Mesendoderm (in vitro differentiated cells): ENCODE results near the gene DAB2IP.

Experiments
- DNase-seq: peaks from one replicate; pipeline ENCODE4 v3.0.0; 2013
- H2AK5ac ChIP-seq: 2 replicates; pipeline ENCODE4 v1.6.1; 2013; ENCODE audit warnings: low read length, inconsistent platforms
- H2BK120ac ChIP-seq: 2 replicates; pipeline ENCODE4 v1.6.1; 2013; ENCODE audit warnings: low read depth, mild to moderate bottlenecking, low read length, moderate library complexity, mixed read lengths
- H2BK15ac ChIP-seq: replicated peaks from 2 replicates; pipeline ENCODE4 v1.6.1; 2013; ENCODE audit warnings: low read depth, mild to moderate bottlenecking, moderate library complexity
- H2BK5ac ChIP-seq: 2 replicates; pipeline ENCODE4 v1.6.1; 2013; ENCODE audit warnings: low read length, inconsistent platforms
- H3K18ac ChIP-seq: 2 replicates; pipeline ENCODE4 v1.6.1; 2013; ENCODE audit warnings: mild to moderate bottlenecking, low read length, mixed read lengths
- H3K23ac ChIP-seq: one replicate; pipeline ENCODE4 v1.6.1; 2013; ENCODE audit warnings: low read length
- H3K27ac ChIP-seq: 2 replicates; pipeline ENCODE4 v1.5.1; 2013; ENCODE audit warnings: low read depth, mild to moderate bottlenecking, inconsistent platforms, low read length, moderate library complexity
- H3K27me3 ChIP-seq: 2 replicates; pipeline ENCODE4 v1.6.1; 2013; ENCODE audit warnings: low read length, control low read depth, mild to moderate bottlenecking, inconsistent platforms; ENCODE audit not compliant: insufficient read depth, poor library complexity
- H3K36me3 ChIP-seq: 2 replicates; pipeline ENCODE4 v1.6.1; 2013; ENCODE audit warnings: low read length, inconsistent platforms; ENCODE audit not compliant: control insufficient read depth, insufficient read depth
- H3K4ac ChIP-seq: one replicate; pipeline ENCODE4 v1.6.1; 2013; ENCODE audit warnings: low read depth, mild to moderate bottlenecking, low read length, moderate library complexity
- H3K4me1 ChIP-seq: 2 replicates; pipeline ENCODE4 v1.6.1; 2013; ENCODE audit warnings: low read depth, low read length, inconsistent platforms; ENCODE audit not compliant: control insufficient read depth
- H3K4me2 ChIP-seq: 2 replicates; pipeline ENCODE4 v1.6.1; 2013; ENCODE audit warnings: low read length
- H3K4me3 ChIP-seq: 2 replicates; pipeline ENCODE4 v1.5.1; 2013; ENCODE audit warnings: mild to moderate bottlenecking, low read length
- H3K56ac ChIP-seq: one replicate; pipeline ENCODE4 v1.6.1; 2013; ENCODE audit warnings: low read length
- H3K79me1 ChIP-seq: 2 replicates; pipeline ENCODE4 v1.6.1; 2013; ENCODE audit warnings: low read length, inconsistent platforms
- H3K79me2 ChIP-seq: 2 replicates; pipeline ENCODE4 v1.6.1; 2013; ENCODE audit warnings: mild to moderate bottlenecking, low read length; ENCODE audit not compliant: control insufficient read depth, insufficient read depth
- H3K9ac ChIP-seq: 2 replicates; pipeline ENCODE4 v1.6.1; 2013; ENCODE audit warnings: low read length, inconsistent platforms
- H4K5ac ChIP-seq: one replicate; pipeline ENCODE4 v1.6.1; 2013; ENCODE audit warnings: low read length
- H4K8ac ChIP-seq: one replicate; pipeline ENCODE4 v1.6.1; 2013; ENCODE audit warnings: low read depth, mild to moderate bottlenecking, control low read depth, low read length, moderate library complexity
- WGBS: extraction: QIAGEN DNeasy Blood & Tissue Kit; methylation state at CpG from one replicate; pipeline ENCODE4 v1.1.7; 2013; ENCODE audit warnings: low lambda C conversion rate, missing lambda C conversion rate; ENCODE audit not compliant: insufficient coverage; ENCODE audit errors: extremely low coverage; 5-methylcytosine and 5-hydroxymethylcytosine counted together

The DAB2IP gene

DNA sequence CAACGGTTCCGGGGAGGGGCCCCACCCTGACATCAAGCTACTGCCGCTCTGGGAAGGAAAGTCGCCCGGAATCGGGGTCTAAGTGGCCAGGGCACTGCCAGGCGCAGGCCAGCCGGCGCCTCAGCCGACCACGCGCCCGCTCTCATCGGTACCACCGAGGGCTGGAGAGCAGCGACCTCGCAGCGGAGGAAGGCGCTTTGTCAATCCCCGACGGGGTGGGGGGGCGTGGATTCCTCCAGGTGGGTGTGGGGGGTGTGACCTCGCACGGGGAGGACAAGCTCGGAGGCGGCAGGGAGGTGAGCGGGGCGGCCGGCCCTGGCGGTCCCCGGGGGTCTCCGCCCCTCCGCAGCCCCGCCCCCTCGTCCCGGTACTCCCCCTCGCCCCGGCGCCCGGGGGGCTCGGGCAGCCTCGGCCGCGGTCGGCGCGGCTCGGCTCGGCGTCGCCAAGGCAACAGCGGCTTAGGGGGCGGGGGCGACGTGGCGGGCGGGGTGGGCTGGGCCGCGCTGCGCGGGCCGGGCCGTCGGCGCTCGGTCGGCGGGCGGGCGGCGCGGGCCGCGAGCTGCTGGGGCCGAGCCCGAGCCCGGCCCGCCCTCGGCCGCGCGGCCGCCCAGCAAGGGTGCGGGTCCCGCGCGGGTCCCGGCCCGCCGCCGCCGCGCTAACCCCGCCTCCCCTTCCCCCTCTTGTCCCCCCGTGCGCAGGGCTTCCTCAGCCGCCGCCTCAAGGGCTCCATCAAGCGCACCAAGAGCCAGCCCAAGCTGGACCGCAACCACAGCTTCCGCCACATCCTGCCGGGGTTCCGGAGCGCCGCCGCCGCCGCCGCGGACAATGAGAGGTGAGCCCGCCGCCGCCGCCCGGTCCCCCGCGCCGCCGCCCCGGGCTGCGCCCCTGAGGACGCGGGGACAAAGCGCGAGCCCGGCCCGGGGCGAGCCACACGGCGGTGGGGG, 47.5 kb downstream of the DAB2IP start:
- WGBS, result no CpG with 5 or more reads among the region's 130 CpGs

GRCh38 chr9:121699571-121700164, 48.2 kb downstream of the DAB2IP start:
- peaks cover 21% of the 10 kb centered on the region for H3K79me1 ChIP-seq
- H3K56ac ChIP-seq, result peak overlapping the region; percentile 88
- no peak overlapping the region for H2BK15ac ChIP-seq
- H3K4me3 ChIP-seq, result peak overlapping the region; percentile 47
- peaks cover 3% of the 10 kb centered on the region for H3K4me1 ChIP-seq
- no CpG with 5 or more reads among the region's 36 CpGs for WGBS
- peaks cover 14% of the 10 kb centered on the region for H3K79me2 ChIP-seq
- peak overlapping the region; percentile 79 for H3K4me2 ChIP-seq
- peak overlapping the region; percentile 61 for H3K18ac ChIP-seq
- no peaks in the 10 kb centered on the region for H3K36me3 ChIP-seq
- no peak for DNase-seq
- no peaks in the 10 kb centered on the region for H3K27me3 ChIP-seq
- no peak overlapping the region for H2BK5ac ChIP-seq
- no peak overlapping the region for H4K5ac ChIP-seq
- H3K4ac ChIP-seq, result peak overlapping the region; percentile 25
- peak overlapping the region; percentile 79 for H3K9ac ChIP-seq
- no peak overlapping the region for H3K27ac ChIP-seq
- no peak overlapping the region for H2BK120ac ChIP-seq
- H4K8ac ChIP-seq, result no peak overlapping the region
- H3K23ac ChIP-seq, result no peak overlapping the region
- no peak overlapping the region for H2AK5ac ChIP-seq

More for the DNA sequence above, 47.5 kb downstream of the DAB2IP start:
- peak overlapping the region; percentile 79 for H3K9ac ChIP-seq
- no peak overlapping the region for H3K23ac ChIP-seq
- peak overlapping the region; percentile 25 for H3K4ac ChIP-seq
- no peak overlapping the region for H4K8ac ChIP-seq
- no peak overlapping the region for H2BK5ac ChIP-seq
- no peaks in the 10 kb centered on the region for H3K36me3 ChIP-seq
- no peak overlapping the region for H2BK15ac ChIP-seq
- H4K5ac ChIP-seq, result no peak overlapping the region
- no peaks in the 10 kb centered on the region for H3K27me3 ChIP-seq
- H3K4me2 ChIP-seq, result peak overlapping the region; percentile 79
- H3K4me3 ChIP-seq, result peak overlapping the region; percentile 47
- H3K27ac ChIP-seq, result no peak overlapping the region
- H3K56ac ChIP-seq, result peak overlapping the region; percentile 88
- peaks cover 10% of the 10 kb centered on the region for H3K79me2 ChIP-seq
- H3K79me1 ChIP-seq, result peaks cover 17% of the 10 kb centered on the region
- peak overlapping the region; percentile 61 for H3K18ac ChIP-seq
- peaks cover 3% of the 10 kb centered on the region for H3K4me1 ChIP-seq
- H2BK120ac ChIP-seq, result no peak overlapping the region
- no peak overlapping the region for H2AK5ac ChIP-seq
- peak; percentile 77 for DNase-seq

GRCh38 chr9:121700165-121700831, 48.9 kb downstream of the DAB2IP start:
- peak; percentile 71 for DNase-seq
- peak overlapping the region; percentile 47 for H3K4me3 ChIP-seq
- peak overlapping the region; percentile 79 for H3K9ac ChIP-seq
- H4K5ac ChIP-seq, result no peak overlapping the region
- H3K23ac ChIP-seq, result peak overlapping the region; percentile 48
- no peaks in the 10 kb centered on the region for H3K27me3 ChIP-seq
- H3K79me2 ChIP-seq, result peaks cover 19% of the 10 kb centered on the region
- no peaks in the 10 kb centered on the region for H3K36me3 ChIP-seq
- H2BK15ac ChIP-seq, result no peak overlapping the region
- H2BK5ac ChIP-seq, result no peak overlapping the region
- no CpG with 5 or more reads among the region's 21 CpGs for WGBS
- H3K4me2 ChIP-seq, result peak overlapping the region; percentile 79
- H2BK120ac ChIP-seq, result no peak overlapping the region
- peaks cover 3% of the 10 kb centered on the region for H3K4me1 ChIP-seq
- H3K4ac ChIP-seq, result no peak overlapping the region
- peaks cover 24% of the 10 kb centered on the region for H3K79me1 ChIP-seq
- no peak overlapping the region for H3K27ac ChIP-seq
- H2AK5ac ChIP-seq, result no peak overlapping the region
- no peak overlapping the region for H3K18ac ChIP-seq
- H4K8ac ChIP-seq, result no peak overlapping the region
- peak overlapping the region; percentile 88 for H3K56ac ChIP-seq

DNA sequence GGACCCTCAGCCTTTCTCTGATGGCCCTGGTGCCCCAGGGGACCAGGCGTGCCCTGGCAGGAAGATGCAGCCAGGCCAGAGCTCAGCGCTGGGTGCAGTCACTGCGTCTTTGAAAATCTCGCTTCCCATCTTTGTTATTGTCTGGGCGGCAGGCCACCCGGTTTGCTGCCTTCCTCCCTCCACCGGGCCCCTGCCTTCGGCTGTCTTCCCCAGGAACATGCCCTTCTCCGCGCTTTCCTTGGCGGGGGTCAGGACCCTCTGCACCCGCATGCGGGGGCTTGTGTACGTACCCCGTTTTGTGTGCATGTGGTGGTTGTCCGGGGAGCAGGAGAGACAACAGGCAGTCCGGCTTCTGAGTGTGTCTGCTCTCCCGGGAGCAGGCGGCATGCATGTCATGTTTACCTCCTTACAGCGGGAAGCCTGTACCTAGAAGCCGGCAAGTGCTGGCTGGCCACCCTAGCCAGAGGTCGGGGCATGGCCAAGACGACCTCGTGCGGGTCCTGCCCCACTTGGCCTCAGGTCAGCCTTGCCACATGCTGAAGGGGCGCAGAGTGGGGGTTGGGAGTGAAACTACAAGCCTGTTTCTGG, 49.5 kb downstream of the DAB2IP start:
- H3K79me1 ChIP-seq, result peaks cover 26% of the 10 kb centered on the region
- no peak overlapping the region for H3K4ac ChIP-seq
- no peak overlapping the region for H3K27ac ChIP-seq
- no peak overlapping the region for H4K8ac ChIP-seq
- H3K4me2 ChIP-seq, result no peak overlapping the region
- H3K4me1 ChIP-seq, result peaks cover 3% of the 10 kb centered on the region
- no peak overlapping the region for H2AK5ac ChIP-seq
- H2BK15ac ChIP-seq, result no peak overlapping the region
- no peak overlapping the region for H3K56ac ChIP-seq
- H3K4me3 ChIP-seq, result no peak overlapping the region
- H3K36me3 ChIP-seq, result no peaks in the 10 kb centered on the region
- no peak overlapping the region for H3K23ac ChIP-seq
- no peak overlapping the region for H2BK5ac ChIP-seq
- no peak for DNase-seq
- H2BK120ac ChIP-seq, result no peak overlapping the region
- H4K5ac ChIP-seq, result no peak overlapping the region
- WGBS, result no CpG with 5 or more reads among the region's 26 CpGs
- no peaks in the 10 kb centered on the region for H3K27me3 ChIP-seq
- H3K79me2 ChIP-seq, result peaks cover 22% of the 10 kb centered on the region
- H3K18ac ChIP-seq, result no peak overlapping the region
- H3K9ac ChIP-seq, result no peak overlapping the region

GRCh38 chr9:121701736-121702261, 50.4 kb downstream of the DAB2IP start:
- Histone ChIP-seq H4K5ac (no peak overlapping the region), H3K79me1 (peaks cover 35% of the 10 kb centered on the region), H3K4me1 (peaks cover 3% of the 10 kb centered on the region), H3K79me2 (peaks cover 27% of the 10 kb centered on the region), H3K27me3 (no peaks in the 10 kb centered on the region), H3K18ac (no peak overlapping the region), H2BK120ac (no peak overlapping the region), H3K27ac (no peak overlapping the region), H4K8ac (no peak overlapping the region), H3K36me3 (no peaks in the 10 kb centered on the region), H3K4me3 (no peak overlapping the region), H2BK5ac (no peak overlapping the region), H3K4me2 (no peak overlapping the region), H3K23ac (no peak overlapping the region), H3K56ac (no peak overlapping the region), H2BK15ac (no peak overlapping the region), H3K9ac (no peak overlapping the region), H3K4ac (no peak overlapping the region), H2AK5ac (no peak overlapping the region)
- DNase-seq, result no peak
- WGBS, result no CpG with 5 or more reads among the region's 13 CpGs
